Stimulated activated CD8-positive, alpha-beta memory T cell treated with anti-CD3 and anti-CD28 coated beads, Interleukin-4, amount 100 ng/mL, for 24 hours (primary cell): ENCODE data around the gene TAOK3.
A peak's percentile ranks its signal among the peaks of the same experiment; 100 is the strongest.
"Not testable (repeated sequence)": the region's sequence is repeated elsewhere in the genome, so short reads cannot be mapped to it uniquely, and the experiment has no call there.

Experiments
- DNase-seq: peaks from one replicate; pipeline ENCODE4 v3.0.0-alpha.2; 2020; ENCODE audit warnings: low read depth

TAOK3 gene

GRCh38 chr12:118373616-118374015 lies 909 bp upstream of the TAOK3 start:
- DNase-seq, result no peak

GRCh38 chr12:118371321-118372282 lies 1.1 kb downstream of the TAOK3 start:
- DNase-seq, result no peak

DNA sequence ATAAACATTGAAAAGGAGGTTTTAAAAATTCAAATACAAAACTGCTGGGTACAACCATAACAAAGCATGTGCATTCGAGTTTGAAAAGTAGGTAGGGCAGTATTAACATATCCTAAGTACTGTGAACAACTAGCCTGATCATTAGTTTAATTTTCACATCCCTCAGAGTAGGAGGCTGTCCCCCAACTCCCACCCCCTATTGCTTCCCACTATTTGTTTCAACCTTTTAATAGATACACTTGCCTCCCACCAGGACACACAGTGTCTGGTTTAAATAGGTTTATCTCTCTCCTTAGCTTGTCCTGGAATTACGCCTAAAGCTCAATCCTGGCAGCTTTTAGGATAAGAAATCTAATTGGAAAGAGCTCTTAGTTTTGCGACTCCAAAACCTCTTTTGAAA lies 2.1 kb downstream of the TAOK3 start:
- DNase-seq, result no peak

DNA sequence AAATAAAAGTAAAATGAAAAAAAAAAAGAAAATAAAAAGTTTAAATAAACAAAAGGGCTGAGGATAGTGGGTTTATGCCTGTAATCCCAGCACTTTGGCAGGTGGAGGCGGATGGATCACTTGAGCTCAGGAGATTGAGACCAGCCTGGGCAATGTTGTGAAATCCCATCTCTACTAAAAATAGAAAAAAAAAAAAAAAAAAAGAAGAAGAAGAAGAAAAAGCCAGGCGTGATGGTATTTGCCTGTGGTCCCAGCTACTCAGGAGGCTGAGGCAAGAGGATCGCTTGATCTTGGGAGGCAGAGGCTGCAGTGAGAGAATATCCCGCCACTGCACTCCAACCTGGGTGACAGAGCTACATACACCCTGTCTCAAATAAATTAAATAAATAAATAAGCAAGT lies 3.9 kb downstream of the TAOK3 start:
- no peak for DNase-seq

DNA sequence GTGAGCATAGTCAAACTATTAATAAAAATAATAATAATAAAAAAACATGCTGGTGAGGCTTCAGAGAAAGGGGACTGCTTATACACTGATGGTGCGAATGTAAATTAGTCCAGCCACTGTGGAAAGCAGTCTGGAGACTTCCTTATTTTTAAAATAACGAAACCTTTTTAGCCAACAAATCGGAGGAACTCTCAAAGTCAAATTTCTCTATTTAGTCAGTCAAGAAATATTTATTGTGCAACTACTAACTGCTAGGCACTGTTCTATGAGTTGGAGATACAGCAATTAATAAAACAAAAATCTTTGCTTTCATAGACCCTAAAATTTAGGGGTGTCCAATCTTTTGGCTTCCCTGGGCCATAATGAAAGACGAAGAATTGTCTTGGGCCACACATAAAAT lies 10.8 kb downstream of the TAOK3 start:
- DNase-seq, result no peak

- DNase-seq, result no peak
Observed at GRCh38 chr12:118361092-118361404, 11.7 kb downstream of the TAOK3 start.

- no peak for DNase-seq
Observed at GRCh38 chr12:118359541-118359915, 13.2 kb downstream of the TAOK3 start.

DNA sequence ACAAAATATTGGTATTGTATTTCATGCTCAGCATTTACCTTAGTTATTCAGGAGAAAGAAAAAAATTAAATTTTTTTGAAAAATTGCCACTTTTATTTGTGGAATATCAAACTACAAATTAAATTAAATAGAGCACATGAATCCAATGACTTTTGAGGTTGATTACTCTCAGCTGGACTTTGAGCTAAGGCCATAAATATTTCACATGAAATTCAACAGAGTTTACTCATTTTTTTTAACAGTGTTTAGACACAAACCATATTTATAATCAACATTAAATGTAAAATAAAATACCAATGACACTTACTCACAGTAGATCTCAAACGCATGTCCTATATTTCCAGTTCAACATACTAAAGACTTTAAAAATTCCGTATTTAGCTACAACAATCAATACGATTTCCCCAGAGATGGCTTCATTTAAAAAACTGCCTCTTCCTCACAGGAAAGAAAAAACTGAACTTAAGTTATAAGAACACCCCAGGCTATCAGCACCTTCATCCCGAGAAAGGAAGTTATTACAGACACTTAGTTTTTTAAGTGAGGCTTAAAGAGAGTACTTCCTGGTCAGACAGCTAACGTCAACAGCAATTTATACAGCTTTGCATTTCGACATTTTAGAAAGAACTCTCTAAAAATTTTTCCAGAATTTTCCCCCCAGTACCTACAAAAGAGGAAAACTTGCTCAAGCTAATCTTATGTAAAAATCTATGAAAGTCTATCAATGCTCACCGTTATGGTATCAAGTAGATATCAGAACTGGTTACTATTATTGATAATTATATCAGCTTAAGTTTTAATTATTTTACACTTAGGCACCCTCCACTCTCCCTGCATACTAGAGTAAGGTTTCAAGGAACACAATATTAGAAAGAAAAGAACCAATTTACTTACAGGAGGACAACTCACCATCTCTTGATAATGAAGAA lies 13.8 kb downstream of the TAOK3 start:
- DNase-seq, result no peak

- no peak for DNase-seq
Observed at GRCh38 chr12:118358008-118358359, 14.7 kb downstream of the TAOK3 start.

DNA sequence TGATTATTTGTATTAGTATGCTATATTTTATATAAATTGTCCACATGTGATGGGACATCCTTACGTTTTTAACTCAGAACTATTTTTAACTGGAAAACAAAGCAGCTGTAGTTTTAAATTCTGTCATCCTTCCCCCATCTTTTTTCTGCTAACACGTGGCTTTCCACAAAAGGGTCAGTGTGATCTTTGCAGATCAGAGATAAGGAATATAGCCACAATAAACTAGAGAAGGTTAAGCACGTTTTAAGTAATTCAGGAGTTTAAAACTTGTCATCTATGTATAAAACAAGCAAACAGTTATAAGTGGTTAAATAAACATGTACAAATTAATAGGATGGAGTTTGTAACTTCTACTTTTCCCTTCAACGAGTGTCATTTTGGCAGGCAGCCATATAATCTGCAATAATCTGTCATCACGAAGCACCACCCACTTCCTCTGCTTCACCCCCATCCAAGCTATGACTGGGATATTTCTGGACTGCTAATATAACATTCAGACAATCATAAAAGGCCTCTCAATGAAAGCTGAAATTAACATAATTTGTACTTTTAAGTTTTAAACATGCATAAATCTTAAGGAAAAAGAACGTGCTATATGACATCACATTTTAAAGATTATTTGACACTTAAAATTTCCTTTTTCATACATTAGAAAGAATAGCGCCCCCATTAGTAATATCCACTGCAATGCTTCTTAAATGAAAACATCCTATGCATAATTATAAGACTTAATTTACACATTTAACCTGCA lies 15.3 kb downstream of the TAOK3 start:
- DNase-seq, result peak; percentile 24

DNA sequence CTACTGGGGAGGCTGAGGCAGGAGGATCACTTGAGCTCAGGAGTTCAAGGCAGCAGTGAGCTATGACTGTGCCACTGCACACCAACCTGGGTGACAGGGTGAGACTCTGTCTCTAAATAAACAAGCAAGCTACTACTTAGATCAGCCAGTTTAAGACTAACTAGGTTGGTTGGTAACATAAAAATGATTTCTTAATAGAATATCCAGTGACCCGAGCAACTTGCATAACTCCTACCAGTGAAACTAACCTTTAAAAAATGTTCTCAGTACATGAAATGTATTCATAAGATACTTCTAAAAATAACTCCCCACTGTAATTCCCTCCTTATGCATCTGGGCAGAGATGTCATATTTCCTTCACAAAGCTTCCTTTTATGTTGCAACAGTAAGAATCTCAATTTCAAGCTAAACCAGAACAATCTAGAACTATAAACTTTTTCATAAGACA lies 15.9 kb downstream of the TAOK3 start:
- DNase-seq, result no peak

DNA sequence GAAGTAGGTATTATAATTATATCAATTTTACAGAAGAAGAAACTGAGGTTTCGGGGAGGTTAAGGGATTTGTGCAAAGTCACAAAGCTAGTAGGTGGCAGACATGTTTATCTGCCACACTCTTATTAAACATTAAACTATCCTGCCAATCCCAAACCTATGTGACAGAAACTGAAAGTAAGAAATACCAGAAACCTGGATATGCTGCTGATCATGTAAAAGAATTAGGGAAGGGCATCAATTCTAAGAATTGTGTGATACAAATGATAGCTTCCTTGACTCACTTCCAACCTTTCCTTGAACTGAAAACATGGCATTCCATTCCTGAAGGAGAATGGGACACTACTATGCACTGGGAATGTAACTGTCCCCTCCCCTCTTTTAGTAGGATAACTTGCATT lies 16.9 kb downstream of the TAOK3 start:
- DNase-seq, result no peak

DNA sequence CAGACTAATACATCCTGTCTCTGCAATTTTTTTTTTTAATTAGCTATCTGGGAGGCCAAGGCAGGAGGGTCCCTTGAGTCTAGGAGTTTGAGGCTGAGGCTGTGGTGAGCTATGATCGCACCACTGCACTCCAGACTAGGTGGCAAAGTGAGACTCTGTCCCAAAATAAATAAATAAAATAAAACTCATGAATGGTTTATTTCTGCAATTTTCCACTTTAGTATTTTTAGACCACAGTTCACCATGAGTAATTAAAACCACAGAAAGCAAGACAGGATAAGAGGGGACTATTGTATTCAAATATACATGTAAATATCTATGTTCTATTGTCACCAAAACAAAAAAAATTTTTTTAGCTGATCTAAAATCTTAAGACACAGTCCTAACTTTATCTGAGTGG lies 17.8 kb downstream of the TAOK3 start:
- DNase-seq, result no peak

DNA sequence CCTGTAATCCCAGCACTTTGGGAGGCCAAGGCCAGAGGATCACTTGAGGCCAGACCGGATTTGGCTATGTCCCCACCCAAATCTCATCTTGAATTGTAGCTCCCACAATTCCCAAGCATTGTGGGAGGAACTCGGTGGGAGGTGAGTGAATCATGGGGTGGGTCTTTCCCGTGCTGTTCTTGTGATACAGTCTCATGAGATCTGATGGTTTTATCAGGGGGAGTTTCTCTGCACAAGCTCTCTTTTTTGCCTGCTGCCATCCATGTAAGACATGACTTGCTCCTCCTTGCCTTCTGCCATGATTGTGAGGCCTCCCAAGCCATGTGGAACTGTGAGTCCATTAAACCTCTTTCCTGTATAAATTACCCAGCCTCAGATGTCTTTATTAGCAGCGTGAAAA lies 18.2 kb downstream of the TAOK3 start:
- not testable (repeated sequence) for DNase-seq

- DNase-seq, result no peak
Observed at GRCh38 chr12:118353721-118354120, 19.0 kb downstream of the TAOK3 start.

DNA sequence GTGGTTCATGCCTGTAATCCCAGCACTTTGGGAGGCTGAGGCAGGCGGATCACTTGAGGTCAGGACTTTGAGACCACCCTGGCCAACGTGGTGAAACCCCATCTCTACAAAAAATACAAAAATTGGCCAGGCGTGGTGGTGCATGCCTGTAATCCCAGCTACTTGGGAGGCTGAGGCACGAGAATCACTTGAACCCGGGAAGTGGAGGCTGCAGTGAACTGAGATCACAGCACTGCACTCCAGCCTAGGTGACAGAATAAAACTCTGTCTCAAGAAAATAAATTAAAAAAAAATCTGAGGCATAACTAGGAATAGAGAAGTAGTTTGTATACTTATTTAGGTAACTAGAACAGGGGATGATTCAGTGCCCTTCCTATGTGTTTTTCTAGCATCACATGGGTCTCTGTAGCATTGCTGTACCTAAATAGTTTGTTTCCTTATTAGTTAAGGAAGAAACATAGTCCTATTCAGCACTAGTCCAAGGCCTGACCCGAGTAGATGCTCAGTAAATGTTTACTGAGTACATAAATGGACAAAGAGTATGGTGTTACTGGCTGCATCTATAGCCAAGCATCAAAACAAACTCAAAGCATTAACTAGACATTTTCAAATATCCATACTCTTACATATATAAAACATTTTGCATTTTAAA lies 21.7 kb downstream of the TAOK3 start:
- no peak for DNase-seq

- no peak for DNase-seq
Observed at GRCh38 chr12:118347916-118348315, 24.8 kb downstream of the TAOK3 start.

DNA sequence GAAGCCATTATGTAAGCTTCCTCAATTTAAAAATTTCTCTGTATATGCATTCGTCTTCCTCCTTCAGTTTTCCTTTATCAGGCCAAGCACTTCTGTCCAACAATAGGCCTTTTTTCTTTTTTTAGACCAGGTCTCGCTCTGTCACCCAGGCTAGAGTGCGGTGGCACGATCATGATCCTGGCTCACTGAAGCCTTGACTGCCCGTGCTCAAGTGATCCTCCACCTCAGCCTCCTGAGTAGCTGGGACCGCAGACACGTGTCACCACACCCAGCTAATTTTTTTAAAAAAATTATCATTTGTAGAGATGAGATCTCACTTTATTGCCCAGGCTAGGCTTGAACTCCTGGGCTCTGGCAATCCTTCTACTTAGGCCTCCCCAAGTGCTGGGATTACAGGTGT lies 25.8 kb downstream of the TAOK3 start:
- DNase-seq, result no peak

- no peak for DNase-seq
Observed at GRCh38 chr12:118345355-118345754, 27.4 kb downstream of the TAOK3 start.

- DNase-seq, result no peak
Observed at GRCh38 chr12:118344829-118345228, 27.9 kb downstream of the TAOK3 start.

- DNase-seq, result no peak
Observed at GRCh38 chr12:118342090-118342489, 30.6 kb downstream of the TAOK3 start.
